HepG2 (cell line): ENCODE data around the gene TRAIP. TPM values are rescaled to one million over a fixed set of nuclear protein-coding genes. Genes with fewer than 3 reads are reported as not detected.
A peak's percentile ranks its signal among the peaks of the same experiment; 100 is the strongest.

ENCODE experiments used
- ATAC-seq: fragments of 200-7000 bp; cut with Tn5 transposase; 3 replicates; pipeline ENCODE4 v1.9.1; 2020; ENCODE audit warnings: mild to moderate bottlenecking, moderate library complexity
- BruUV-seq: library from RNA; stranded (reverse); fragments of 400-500 nt; replicated peaks from 2 replicates; lab custom pipeline; 2021; lab: Mats Ljungman, UMichigan
- CTCF ChIA-PET: fragments of 300-600 bp; formaldehyde crosslinking; extraction: SDS; loops from one replicate; lab custom pipeline; 2021; ENCODE audit warnings: low total read pairs, inconsistent platforms, low intra/inter-chr PET ratio; lab: Yijun Ruan, JAX
- POLR2A ChIA-PET: fragments of 350-600 bp; sonication (Branson Sonifier 250); formaldehyde crosslinking; loops from one replicate; lab custom pipeline; 2020; ENCODE audit warnings: antibody characterized with exemption, inconsistent platforms; lab: Yijun Ruan, JAX
- DNase-seq: peaks from one replicate; pipeline ENCODE4 v3.0.0-alpha.2; 2015; ENCODE audit warnings: low spot score
- FAIRE-seq: peaks from 3 replicates; lab custom pipeline; 2011; peaks lifted over from hg19 to GRCh38; lab: Jason Lieb, UNC
- H2AFZ ChIP-seq: one replicate; pipeline ENCODE4 v1.6.1; 2011; ENCODE audit warnings: low read length, inconsistent platforms
- H3K27ac ChIP-seq: fragments of 300-600 bp; 3 replicates; pipeline ENCODE4 v1.8.0; 2011; ENCODE audit warnings: mixed run types, mild to moderate bottlenecking, mixed read lengths, low read length, inconsistent platforms; ENCODE audit not compliant: insufficient read depth; ENCODE audit errors: extremely low read length
- H3K27me3 ChIP-seq, 2 experiments: fragments of 200-600 bp in 1 of 2; 2 replicates in 1 of 2; 3 replicates in 1 of 2; pipeline versions ENCODE4 v1.6.0 to v1.8.0; 2011; ENCODE audit warnings: low read length in 2 of 2, mild to moderate bottlenecking in 2 of 2, moderate library complexity in 2 of 2, inconsistent platforms in 1 of 2; ENCODE audit not compliant: insufficient read depth in 2 of 2, control insufficient read depth in 1 of 2
- H3K36me3 ChIP-seq, 2 experiments: fragments of 200-600 bp in 1 of 2; replicated peaks in 1 of 2; 2 replicates in 1 of 2; 3 replicates in 1 of 2; pipeline versions ENCODE4 v1.5.1 to v1.8.0; 2011; ENCODE audit warnings: low read length in 2 of 2, inconsistent platforms in 1 of 2; ENCODE audit not compliant: insufficient read depth in 2 of 2, control insufficient read depth in 1 of 2
- H3K4me1 ChIP-seq: 2 replicates; pipeline ENCODE4 v1.5.1; 2012; ENCODE audit warnings: low read length, inconsistent platforms; ENCODE audit not compliant: insufficient read depth
- H3K4me2 ChIP-seq: 2 replicates; pipeline ENCODE4 v1.6.0; 2011; ENCODE audit warnings: low read depth, low read length, inconsistent platforms
- H3K4me3 ChIP-seq, 3 experiments: fragments of 200-600 bp in 1 of 3; sonication (generic), shearing (Covaris generic) in 1 of 3; replicated peaks in 1 of 3; 2 replicates each; pipeline ENCODE4 v1.5.1; 2011 to 2016; ENCODE audit warnings: low read length in 3 of 3, inconsistent platforms in 2 of 3, low read depth in 2 of 3, mild to moderate bottlenecking in 2 of 3, control low read depth in 1 of 3, mixed read lengths in 1 of 3; ENCODE audit not compliant: insufficient read depth in 1 of 3
- H3K79me2 ChIP-seq: one replicate; pipeline ENCODE4 v1.6.1; 2011; ENCODE audit warnings: low read length, inconsistent platforms; ENCODE audit not compliant: insufficient read depth
- H3K9ac ChIP-seq: 2 replicates; pipeline ENCODE4 v1.6.0; 2011; ENCODE audit warnings: mild to moderate bottlenecking, low read depth, low read length, inconsistent platforms; ENCODE audit not compliant: insufficient read depth
- H3K9me3 ChIP-seq: 2 replicates; pipeline ENCODE4 v1.5.1; 2012; ENCODE audit warnings: mild to moderate bottlenecking, low read length
- H4K20me1 ChIP-seq: 2 replicates; pipeline ENCODE4 v1.6.0; 2011; ENCODE audit warnings: inconsistent platforms, mild to moderate bottlenecking, low read length, moderate library complexity; ENCODE audit not compliant: insufficient read depth
- AKAP8 ChIP-seq: sonication (generic); formaldehyde crosslinking; IDR thresholded peaks from 2 replicates; pipeline ENCODE4 v1.5.1; 2020; ENCODE audit warnings: mild to moderate bottlenecking, missing genetic modification reagents
- ATF4 ChIP-seq, 2 experiments: fragments of 450-650 bp in 1 of 2; sonication (generic) in 1 of 2; formaldehyde crosslinking; IDR thresholded peaks; 2 replicates each; pipeline versions ENCODE4 v1.5.0 to v1.8.0; 2020 to 2022; ENCODE audit warnings: mild to moderate bottlenecking in 1 of 2, missing genetic modification reagents in 1 of 2
- ELF3 ChIP-seq: IDR thresholded peaks from 2 replicates; pipeline ENCODE4 v1.6.1; 2016; ENCODE audit warnings: missing genetic modification reagents, missing compliant biosample characterization
- ESRRA ChIP-seq: sonication (generic); formaldehyde crosslinking; IDR thresholded peaks from 2 replicates; pipeline ENCODE4 v1.5.1; 2020; ENCODE audit warnings: mild to moderate bottlenecking, low read depth, missing genetic modification reagents
- HMGA1 ChIP-seq: sonication (generic); formaldehyde crosslinking; conservative IDR thresholded peaks from 2 replicates; pipeline ENCODE4 v1.4.0; 2020; ENCODE audit warnings: missing genetic modification reagents
- KMT2B ChIP-seq: IDR thresholded peaks from 2 replicates; pipeline ENCODE4 v1.6.1; 2016; ENCODE audit warnings: missing genetic modification reagents, missing compliant biosample characterization
- NCOR1 ChIP-seq: fragments of 200-600 bp; sonication (generic); IDR thresholded peaks from 2 replicates; pipeline ENCODE4 v1.7.0; 2017; ENCODE audit warnings: antibody characterized with exemption, low read length, borderline replicate concordance
- NFE2L1 ChIP-seq: sonication (generic); formaldehyde crosslinking; IDR thresholded peaks from 2 replicates; pipeline ENCODE4 v1.4.0; 2020; ENCODE audit warnings: missing genetic modification reagents, mild to moderate bottlenecking, borderline replicate concordance
- NR2F1 ChIP-seq, 2 experiments: fragments of 450-650 bp in 1 of 2; formaldehyde crosslinking in 1 of 2; IDR thresholded peaks; 2 replicates each; pipeline versions ENCODE4 v1.5.0 to v1.6.1; 2016 to 2020; ENCODE audit warnings: mild to moderate bottlenecking in 1 of 2, missing compliant biosample characterization in 1 of 2, missing genetic modification reagents in 1 of 2, moderate library complexity in 1 of 2
- NR2F6 ChIP-seq, 2 experiments: IDR thresholded peaks; 2 replicates each; pipeline ENCODE4 v1.6.1; 2016; ENCODE audit warnings: antibody characterized with exemption in 1 of 2, mild to moderate bottlenecking in 1 of 2
- PHF20 ChIP-seq: sonication (generic); formaldehyde crosslinking; IDR thresholded peaks from 2 replicates; pipeline ENCODE4 v1.5.0; 2020; ENCODE audit warnings: mild to moderate bottlenecking, missing genetic modification reagents
- PHF21A ChIP-seq: sonication (generic); formaldehyde crosslinking; IDR thresholded peaks from 2 replicates; pipeline ENCODE4 v1.5.0; 2020; ENCODE audit warnings: mild to moderate bottlenecking, missing genetic modification reagents
- PITX1 ChIP-seq: sonication (generic); formaldehyde crosslinking; IDR thresholded peaks from 2 replicates; pipeline ENCODE4 v1.5.1; 2020; ENCODE audit warnings: mild to moderate bottlenecking, missing genetic modification reagents
- SAP130 ChIP-seq: IDR thresholded peaks from 2 replicates; pipeline ENCODE4 v1.6.1; 2016; ENCODE audit warnings: low read depth
- SIN3B ChIP-seq: fragments of 150-350 bp; IDR thresholded peaks from 2 replicates; pipeline ENCODE4 v1.6.1; 2014; ENCODE audit warnings: low read length
- SOX13 ChIP-seq, 3 experiments: fragments of 450-650 bp in 1 of 3; sonication (generic) in 1 of 3; formaldehyde crosslinking in 1 of 3; IDR thresholded peaks in 2 of 3; conservative IDR thresholded peaks in 1 of 3; 2 replicates each; pipeline versions ENCODE4 v1.5.0 to v1.6.1; 2016 to 2020; ENCODE audit warnings: antibody characterized with exemption in 1 of 3, mild to moderate bottlenecking in 1 of 3, missing compliant biosample characterization in 1 of 3, missing genetic modification reagents in 1 of 3, moderate library complexity in 1 of 3
- ZNF18 ChIP-seq: sonication (generic); formaldehyde crosslinking; IDR thresholded peaks from 2 replicates; pipeline ENCODE4 v1.8.0; 2022; ENCODE audit warnings: mild to moderate bottlenecking, missing genetic modification reagents; ENCODE audit not compliant: insufficient replicate concordance
- ZNF770 ChIP-seq: sonication (generic); formaldehyde crosslinking; IDR thresholded peaks from 2 replicates; pipeline ENCODE4 v1.5.0; 2020; ENCODE audit warnings: mild to moderate bottlenecking, missing genetic modification reagents
- ZNF816 ChIP-seq: sonication (generic); formaldehyde crosslinking; IDR thresholded peaks from 2 replicates; pipeline ENCODE4 v1.8.0; 2022; ENCODE audit warnings: missing genetic modification reagents, mild to moderate bottlenecking, borderline replicate concordance
- WGBS: methylation state at CpG from one replicate; pipeline ENCODE4 v1.1.6; 2017; ENCODE audit warnings: low lambda C conversion rate; 5-methylcytosine and 5-hydroxymethylcytosine counted together
- in situ Hi-C: cut with HindIII; loops from 2 replicates; pipeline ENCODE4 v1.10.0; 2017; ENCODE audit warnings: low pct_unique_long_range_greater_than_20kb; ENCODE audit not compliant: extremely low pct_ligation_motif_present
- intact Hi-C: fragments of 100-400 bp; cut with micrococcal nuclease; formaldehyde crosslinking; loops from one replicate; pipeline ENCODE4 v1.10.0; 2022; ENCODE audit not compliant: unreplicated experiment
- polyA plus RNA-seq, 8 experiments: library from polyadenylated mRNA; depleted of rRNA in 3 of 8; stranded (reverse) in 7 of 8; unstranded in 1 of 8; fragments of >200 nt; fragmentation: Illumina TruSeq in 4 of 8; extraction: Trizol in 4 of 8; gene quantifications; 2 replicates each; pipeline versions ENCODE4 v1.2.1 to v1.2.3, GENCODE V29; 2011 to 2016; ENCODE audit warnings: low read depth in 4 of 8, missing spikeins in 1 of 8, mixed read lengths in 1 of 8; ENCODE audit not compliant: insufficient read depth in 1 of 8
- total RNA-seq, 5 experiments: library from RNA; depleted of rRNA; stranded (reverse); fragments of >200 nt; fragmentation: Illumina TruSeq; extraction: Trizol; gene quantifications; 2 replicates each; pipeline ENCODE4 v1.2.3, GENCODE V29; 2016; ENCODE audit warnings: low read depth in 1 of 5

TRAIP gene
- total and polyA plus RNA-seq, 2 of the 13 experiments (the other 11 are each of a cell fraction or from before 2014, with no cell fraction given), result 13.9 to 23.9 TPM

GRCh38 chr3:49781415-49782199 lies 74.8 kb downstream of the TRAIP start:
- no TSS peak for BruUV-seq
- FAIRE-seq (peak; percentile 48), ATAC-seq (peak; percentile 32), DNase-seq (peak; percentile 56)
- Histone ChIP-seq H3K4me3 (no peak overlapping the region), H3K79me2 (peaks cover 73% of the 10 kb centered on the region), H3K36me3 (peaks cover 3 to 13% of the 10 kb centered on the region in 2 experiments; a peak in 3 of 5 replicates), H3K27me3 (no peaks in the 10 kb centered on the region; a peak in 1 of 5 replicates), H3K4me2 (peak overlapping the region; percentile 25), H2AFZ (no peak overlapping the region), H3K9ac (no peak overlapping the region), H3K27ac (peak overlapping the region; percentile 60), H4K20me1 (peaks cover 9% of the 10 kb centered on the region; the same call in 1 of the 2 replicates), H3K9me3 (no peaks in the 10 kb centered on the region), H3K4me1 (peaks cover 51% of the 10 kb centered on the region)
- POLR2A ChIA-PET, result interaction anchor here (0.6 kb wide), 1 partner anchor 32 kb away, joined by 3 read pairs; no protein-coding TSS in a partner anchor
- CTCF ChIA-PET, result no interaction called here
- 67% methylated on average over 5 of the region's 5 CpGs for WGBS
- intact Hi-C loops, result no loop called here
- in situ Hi-C loops, result no loop called here
- no peak for TF ChIP-seq SOX13 (IDR thresholded peaks at IDR 0.05)
- 0 out of 4 replicates have a peak, but pooled peaks of 1 of the 2 experiments have one; percentile 15 for TF ChIP-seq SOX13 (CRISPR knock-in tag; conservative IDR thresholded peaks at IDR 0.05 in 1 of 2, IDR thresholded peaks at IDR 0.05 in 1 of 2)
- TF ChIP-seq ESRRA (CRISPR knock-in tag), result 0 out of 2 replicates have a peak, but pooled peaks have one; percentile 27
- peak; percentile 78; the same call in 1 of the 2 replicates for TF ChIP-seq ZNF770 (CRISPR knock-in tag)
- TF ChIP-seq PITX1 (CRISPR knock-in tag), result peak; percentile 75; the same call in 1 of the 2 replicates
- no peak for TF ChIP-seq ATF4 (CRISPR knock-in tag; IDR thresholded peaks at IDR 0.05)
- peak; percentile 86 for TF ChIP-seq NR2F6 (IDR thresholded peaks at IDR 0.05)
- peak; percentile 90 for TF ChIP-seq NR2F6 (CRISPR knock-in tag; IDR thresholded peaks at IDR 0.05)
- TF ChIP-seq KMT2B (CRISPR knock-in tag), result no peak
- peak; percentile 59 to 79; a peak in 3 of 4 replicates for TF ChIP-seq NR2F1 (CRISPR knock-in tag; IDR thresholded peaks at IDR 0.05)
- TF ChIP-seq NCOR1, result peak; percentile 73; the same call in 1 of the 2 replicates
- no peak for TF ChIP-seq ZNF816 (CRISPR knock-in tag)
- no peak for TF ChIP-seq ZNF18 (CRISPR knock-in tag)
- TF ChIP-seq PHF20, result no peak
- peak; percentile 22; the same call in 1 of the 2 replicates for TF ChIP-seq PHF21A (CRISPR knock-in tag)
- no peak for TF ChIP-seq HMGA1 (CRISPR knock-in tag)
- TF ChIP-seq SAP130 (CRISPR knock-in tag), result 0 out of 2 replicates have a peak, but pooled peaks have one; percentile 16
- TF ChIP-seq ELF3, result no peak
- no peak for TF ChIP-seq SIN3B
- TF ChIP-seq NFE2L1 (CRISPR knock-in tag), result no peak
- no peak for TF ChIP-seq AKAP8 (CRISPR knock-in tag)
